OCI-LY1 (cell line): ENCODE data around the gene C2orf68.
"Not testable (repeated sequence)": the region's sequence is repeated elsewhere in the genome, so short reads cannot be mapped to it uniquely, and the experiment has no call there.

Source experiments
- EZH2 ChIP-seq: fragments of 200-600 bp; sonication (generic), shearing (Covaris generic); IDR thresholded peaks from 2 replicates; pipeline ENCODE4 v1.8.0; 2017; ENCODE audit warnings: borderline replicate concordance, mixed run types, mild to moderate bottlenecking, antibody characterized with exemption, low read length, moderate library complexity, mixed read lengths
- TF ChIP-seq, protein P1 (sequence below): fragments of 200-600 bp; sonication (generic), shearing (Covaris generic); IDR thresholded peaks from 2 replicates; pipeline ENCODE4 v1.5.1; 2017; ENCODE audit warnings: mild to moderate bottlenecking, antibody characterized with exemption, low read length, moderate library complexity, mixed read lengths

DNA sequence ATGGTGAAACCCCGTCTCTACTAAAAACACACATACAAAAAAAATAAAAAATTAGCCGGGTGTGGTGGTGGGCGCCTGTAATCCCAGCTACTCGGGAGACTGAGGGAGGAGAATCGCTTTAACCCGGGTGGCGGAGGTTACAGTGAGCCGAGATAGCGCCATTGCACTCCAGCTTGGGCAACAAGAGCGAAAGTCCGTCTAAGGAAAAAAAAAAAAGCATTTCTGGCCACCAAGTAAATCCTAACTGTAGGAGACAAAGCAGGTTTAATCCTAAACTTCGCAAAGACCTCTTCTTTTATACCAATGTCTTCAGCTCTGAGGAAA, 51.5 kb downstream of the C2orf68 start:
- TF ChIP-seq, protein P1, sequence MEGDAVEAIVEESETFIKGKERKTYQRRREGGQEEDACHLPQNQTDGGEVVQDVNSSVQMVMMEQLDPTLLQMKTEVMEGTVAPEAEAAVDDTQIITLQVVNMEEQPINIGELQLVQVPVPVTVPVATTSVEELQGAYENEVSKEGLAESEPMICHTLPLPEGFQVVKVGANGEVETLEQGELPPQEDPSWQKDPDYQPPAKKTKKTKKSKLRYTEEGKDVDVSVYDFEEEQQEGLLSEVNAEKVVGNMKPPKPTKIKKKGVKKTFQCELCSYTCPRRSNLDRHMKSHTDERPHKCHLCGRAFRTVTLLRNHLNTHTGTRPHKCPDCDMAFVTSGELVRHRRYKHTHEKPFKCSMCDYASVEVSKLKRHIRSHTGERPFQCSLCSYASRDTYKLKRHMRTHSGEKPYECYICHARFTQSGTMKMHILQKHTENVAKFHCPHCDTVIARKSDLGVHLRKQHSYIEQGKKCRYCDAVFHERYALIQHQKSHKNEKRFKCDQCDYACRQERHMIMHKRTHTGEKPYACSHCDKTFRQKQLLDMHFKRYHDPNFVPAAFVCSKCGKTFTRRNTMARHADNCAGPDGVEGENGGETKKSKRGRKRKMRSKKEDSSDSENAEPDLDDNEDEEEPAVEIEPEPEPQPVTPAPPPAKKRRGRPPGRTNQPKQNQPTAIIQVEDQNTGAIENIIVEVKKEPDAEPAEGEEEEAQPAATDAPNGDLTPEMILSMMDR: not testable (repeated sequence)
- not testable (repeated sequence) for TF ChIP-seq EZH2
